Stimulated activated CD8-positive, alpha-beta memory T cell treated with anti-CD3 and anti-CD28 coated beads, Interleukin-2, amount 100 ng/mL, for 48 hours (primary cell): ENCODE data around the gene LARP4B.

Experiments
- DNase-seq, 2 donors: peaks; one replicate each; pipeline ENCODE4 v3.0.0-alpha.2; 2020; ENCODE audit warnings: low read depth in 2 of 2

Gene LARP4B

DNA sequence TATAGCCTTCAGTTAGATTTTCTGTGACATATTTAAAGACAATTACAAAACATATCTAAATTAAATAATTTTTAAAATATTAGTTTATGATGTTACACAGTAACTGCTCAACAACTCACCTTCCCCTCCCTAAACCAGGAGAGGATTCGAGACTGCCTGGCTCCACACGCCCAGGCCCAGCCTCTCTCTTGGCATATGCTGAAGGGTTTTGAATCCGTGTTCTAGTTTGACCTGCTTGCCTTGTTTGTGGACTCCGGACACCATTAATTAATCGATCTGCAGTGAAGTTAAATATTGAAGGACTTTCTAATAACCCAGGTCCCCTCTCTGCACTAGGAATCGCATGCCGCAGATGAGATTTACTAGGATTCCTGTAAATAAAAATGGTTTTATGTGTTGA, 106.6 kb downstream of the LARP4B start:
- no peak for DNase-seq

DNA sequence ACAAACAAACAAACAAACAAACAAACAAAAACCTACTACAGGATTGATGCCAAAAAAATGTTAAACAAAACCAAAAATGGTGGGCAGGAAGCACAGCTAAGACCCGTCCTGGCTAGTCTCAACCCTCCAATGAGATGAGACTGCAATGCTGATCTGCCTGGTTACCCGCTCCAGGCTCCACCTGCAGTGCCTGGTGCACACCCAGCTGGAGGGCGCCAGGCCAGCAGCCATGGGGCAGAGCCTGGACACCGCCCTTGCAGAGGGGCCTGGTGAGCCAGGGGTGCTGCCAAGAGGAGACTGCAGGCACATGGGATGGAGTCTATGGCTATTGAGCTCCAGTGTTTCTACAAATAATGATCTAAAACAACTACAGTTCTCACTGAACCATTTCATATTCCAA, 107.0 kb downstream of the LARP4B start:
- no peak for DNase-seq

DNA sequence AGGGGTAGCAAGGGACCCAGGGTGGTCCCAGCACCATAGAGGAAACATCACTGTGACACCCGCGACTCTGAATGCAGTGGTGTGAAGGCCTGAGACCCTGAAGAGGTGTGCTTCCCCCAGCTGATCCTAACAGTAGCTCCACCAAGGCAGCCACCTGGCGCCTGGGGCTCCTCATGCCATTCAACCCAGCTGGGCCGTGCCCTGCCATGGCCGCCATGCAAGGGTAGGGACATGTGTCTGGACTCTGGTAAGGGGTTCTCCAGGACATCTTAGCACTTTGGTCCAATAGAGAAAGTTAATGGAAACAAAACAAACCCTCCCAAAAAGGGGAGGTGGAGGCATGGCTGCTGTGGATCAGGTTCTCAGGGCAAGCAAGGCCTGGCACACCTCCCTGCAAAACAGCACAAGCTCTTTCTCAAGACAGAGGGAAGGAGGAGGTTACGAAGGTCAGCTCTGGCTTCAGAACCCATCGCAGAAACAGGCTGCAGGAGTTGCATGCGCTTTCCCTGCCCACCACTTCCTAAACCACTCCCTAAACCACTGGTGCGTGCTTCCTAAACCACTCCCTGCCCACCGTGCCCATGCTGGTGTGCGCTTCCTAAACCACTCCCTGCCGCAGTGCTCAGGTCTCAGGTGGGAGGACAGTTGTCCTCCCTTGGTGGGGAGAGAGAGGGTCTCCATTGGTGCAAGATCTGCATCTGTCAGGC, 108.7 kb downstream of the LARP4B start:
- DNase-seq: no peak

DNA sequence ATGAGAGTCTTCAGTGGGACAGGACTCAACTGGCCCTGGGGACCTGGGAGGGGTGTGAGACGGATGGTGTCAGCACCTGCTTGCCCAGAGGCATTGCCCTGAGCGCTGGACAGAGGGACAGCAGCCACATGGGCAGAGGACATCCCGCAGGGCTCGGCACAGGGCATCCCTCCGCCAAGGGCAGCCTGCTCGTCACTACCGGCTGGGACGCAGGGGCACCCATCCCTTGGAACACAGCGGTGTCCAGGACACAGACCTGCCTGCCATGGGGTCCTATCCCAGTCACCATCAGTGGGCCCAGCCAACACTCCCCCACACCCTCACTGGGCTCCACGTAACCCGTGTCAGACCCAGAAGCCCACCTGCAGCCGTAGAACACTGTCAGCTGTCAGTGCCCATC, 109.3 kb downstream of the LARP4B start:
- DNase-seq: no peak

DNA sequence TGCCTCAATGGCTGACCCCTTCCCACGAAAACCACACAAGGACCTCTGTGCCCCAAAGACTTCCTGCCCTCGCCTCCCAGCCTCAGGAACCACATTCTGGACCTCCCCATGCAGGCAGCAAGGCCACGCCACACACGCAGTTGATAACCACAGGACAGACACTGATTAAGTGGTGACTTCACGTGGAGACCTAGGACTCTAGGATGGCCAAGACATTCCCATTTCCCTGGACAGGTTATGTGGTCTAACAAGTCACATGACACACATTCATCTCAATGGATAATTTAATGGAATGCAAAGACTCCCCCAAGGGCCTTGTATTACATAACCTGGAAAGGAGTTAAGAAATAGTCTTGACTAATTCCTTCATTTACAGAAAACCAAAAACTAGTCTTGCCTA, 110.2 kb downstream of the LARP4B start:
- DNase-seq: no peak

DNA sequence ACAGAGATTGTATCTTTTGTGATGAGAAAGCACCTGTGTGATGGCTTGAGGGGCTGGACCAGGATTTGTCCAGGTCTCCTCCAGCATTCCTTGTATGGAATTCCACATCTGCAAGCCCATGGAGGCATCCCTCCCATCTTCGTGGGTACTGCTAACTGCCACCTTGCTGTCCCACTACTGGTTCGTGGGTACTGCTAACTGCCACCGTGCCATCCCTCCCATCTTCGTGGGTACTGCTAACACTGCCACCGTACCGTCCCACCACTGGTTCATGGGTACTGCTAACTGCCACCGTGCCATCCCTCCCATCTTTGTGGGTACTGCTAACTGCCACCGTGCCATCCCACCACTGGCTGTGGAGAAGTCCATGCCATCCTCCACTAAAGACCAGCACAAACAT, 111.7 kb downstream of the LARP4B start:
- no peak for DNase-seq

DNA sequence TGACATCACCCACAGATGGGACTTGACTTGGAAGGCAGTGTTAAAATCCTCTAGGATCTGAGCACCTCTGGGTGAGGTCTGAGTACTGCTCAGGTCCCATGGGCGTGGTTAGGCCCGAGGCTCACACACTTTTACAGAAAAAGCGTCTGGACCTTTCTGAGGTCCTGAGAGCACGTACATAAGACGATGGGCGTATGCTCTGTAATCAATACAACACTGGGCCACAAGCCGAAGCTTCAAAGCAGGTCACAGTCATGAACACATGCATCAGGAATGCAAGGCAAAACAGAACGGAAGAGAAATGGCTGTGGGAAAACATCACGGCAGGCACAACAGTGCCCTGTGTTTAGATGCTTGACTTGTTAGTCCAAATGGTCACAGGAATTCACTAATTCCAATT, 112.2 kb downstream of the LARP4B start:
- DNase-seq: no peak

DNA sequence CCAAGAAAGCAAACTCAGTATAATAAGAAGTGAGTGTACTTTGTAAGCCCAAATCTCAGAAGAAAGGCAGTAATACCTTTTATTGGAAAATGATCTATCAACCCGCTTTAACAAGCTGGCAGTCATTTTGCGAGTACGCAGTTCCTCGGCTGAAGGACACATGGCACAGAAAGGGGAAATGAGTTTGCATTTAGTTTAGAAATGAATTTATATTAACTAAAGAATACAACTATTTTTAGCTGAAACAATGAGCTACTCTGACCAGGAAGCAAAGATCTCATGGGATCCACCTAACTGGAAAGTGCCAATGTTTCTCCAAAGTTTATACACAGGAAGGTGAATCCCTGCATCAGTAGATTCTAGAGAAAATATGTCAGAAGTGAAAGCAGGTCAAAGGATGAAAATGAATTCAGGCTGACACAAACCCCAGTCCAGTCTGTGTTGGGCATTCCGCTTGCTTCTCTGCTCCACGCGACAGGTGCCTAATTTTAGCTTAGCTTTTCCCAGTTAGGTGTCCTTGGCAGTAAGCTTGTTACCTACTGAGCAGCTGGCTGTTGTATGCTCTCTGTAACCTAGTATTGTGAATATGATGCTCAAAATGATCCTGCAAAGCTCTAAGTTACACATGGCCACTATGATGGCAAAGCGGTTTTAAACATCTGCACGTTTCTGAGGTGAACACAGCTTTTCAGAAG, 112.8 kb downstream of the LARP4B start:
- DNase-seq: no peak

DNA sequence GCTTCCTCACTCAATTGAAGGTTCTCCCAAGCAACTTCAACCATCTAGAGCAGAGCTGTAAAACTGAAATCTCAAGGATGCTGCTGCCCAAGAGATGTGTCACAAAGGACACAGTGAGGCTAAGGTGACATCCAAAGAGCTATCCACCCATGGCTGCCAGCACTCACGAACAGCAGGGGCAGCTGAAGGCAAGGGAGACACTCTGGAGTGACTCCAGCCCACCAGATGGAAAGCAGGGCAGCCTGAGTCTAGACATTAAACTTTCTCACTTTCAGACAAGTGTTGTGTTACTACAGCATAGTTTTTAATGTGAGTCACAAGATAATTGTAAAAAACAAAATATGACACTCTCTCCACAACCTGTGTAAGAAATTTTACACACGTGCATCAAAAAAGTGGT, 113.5 kb downstream of the LARP4B start:
- DNase-seq: no peak

DNA sequence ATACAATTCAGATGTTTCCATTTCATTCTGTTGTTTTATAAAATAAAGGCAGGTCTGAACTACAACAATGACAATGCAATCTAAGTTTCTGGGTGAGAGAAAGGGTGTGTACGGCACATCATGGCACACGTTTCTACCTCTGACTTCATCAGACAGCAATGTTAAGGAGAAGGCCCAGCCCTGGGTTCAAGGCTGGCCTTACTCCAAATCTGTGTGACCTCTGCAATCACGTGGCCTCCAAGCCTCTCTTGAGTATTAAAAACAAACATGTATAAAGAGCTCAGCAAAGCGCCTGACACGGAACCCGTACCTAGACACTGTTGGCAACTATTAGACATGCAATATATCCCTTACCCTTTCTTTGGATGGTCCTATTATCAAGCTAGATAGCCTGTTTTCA, 114.1 kb downstream of the LARP4B start:
- DNase-seq: no peak

DNA sequence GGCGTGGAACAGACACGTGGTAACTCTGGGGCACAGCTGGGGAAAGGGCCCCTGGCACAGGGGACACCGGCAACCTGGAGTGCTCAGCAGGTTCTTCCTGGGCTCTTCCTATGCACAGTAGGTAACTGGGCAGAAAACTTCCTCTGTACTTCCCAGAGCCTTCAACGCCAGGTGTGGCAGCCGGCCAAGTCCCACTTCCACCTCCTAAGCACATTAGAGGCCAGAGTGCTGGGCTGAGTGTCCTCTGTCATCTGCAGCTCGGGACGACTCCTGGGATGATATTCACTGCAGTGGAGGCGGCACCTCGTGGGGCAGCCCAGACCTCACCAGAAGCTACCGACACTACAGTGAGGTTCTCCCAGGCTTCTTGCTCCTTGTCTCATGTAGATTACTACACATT, 114.5 kb downstream of the LARP4B start:
- DNase-seq: no peak

DNA sequence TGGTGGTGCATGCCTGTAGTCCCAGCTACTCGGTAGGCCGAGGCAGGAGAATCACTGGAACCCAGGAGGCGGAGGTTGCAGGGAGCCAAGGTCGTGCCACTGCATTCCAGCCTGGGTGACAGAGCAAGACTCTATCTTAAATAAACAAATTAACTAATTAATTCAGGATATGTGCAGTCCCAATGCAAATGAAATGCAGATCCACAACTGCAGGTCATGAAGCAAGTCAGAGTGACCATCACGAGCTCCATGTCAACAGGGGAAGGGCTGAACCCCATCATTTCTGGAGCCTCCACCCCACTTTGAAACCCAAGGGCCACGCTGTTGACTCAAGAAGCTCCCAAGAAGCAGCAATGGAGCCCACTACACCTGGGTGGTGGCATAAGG, 115.4 kb downstream of the LARP4B start:
- no peak for DNase-seq

DNA sequence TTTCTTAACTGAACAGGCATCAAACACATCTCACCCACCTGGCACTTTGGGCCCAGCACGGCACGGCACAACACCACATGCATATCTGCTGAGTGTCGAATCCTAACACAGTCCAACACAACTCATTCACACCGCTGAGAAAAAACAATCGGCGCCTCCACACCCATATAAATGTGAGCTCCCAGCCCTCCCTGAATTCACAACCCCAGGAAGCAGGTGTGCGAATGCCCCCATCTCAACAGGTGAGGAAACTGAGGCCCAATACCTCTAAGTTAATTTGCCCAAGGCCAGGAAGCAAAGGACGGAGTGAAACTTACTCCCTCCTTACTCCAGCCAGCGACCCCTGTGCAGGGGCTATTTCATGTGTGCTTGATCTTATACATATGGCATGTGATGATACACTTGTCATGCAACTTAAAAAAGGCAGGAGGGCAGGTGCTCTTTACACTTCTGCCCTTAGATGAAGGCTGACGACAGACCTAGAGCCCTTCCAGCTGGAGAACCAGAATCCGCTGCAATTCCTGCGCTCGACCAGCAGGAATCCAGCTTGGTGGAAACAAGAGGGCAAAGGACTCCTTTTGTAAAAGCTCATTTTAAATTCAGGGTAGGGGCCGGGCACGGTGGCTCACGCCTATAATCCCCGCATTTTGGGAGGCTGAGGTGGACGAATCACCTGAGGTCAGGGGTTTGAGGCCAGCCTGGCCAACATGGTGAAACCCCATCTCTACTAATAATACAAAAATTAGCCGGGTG, 116.0 kb downstream of the LARP4B start:
- no peak for DNase-seq

DNA sequence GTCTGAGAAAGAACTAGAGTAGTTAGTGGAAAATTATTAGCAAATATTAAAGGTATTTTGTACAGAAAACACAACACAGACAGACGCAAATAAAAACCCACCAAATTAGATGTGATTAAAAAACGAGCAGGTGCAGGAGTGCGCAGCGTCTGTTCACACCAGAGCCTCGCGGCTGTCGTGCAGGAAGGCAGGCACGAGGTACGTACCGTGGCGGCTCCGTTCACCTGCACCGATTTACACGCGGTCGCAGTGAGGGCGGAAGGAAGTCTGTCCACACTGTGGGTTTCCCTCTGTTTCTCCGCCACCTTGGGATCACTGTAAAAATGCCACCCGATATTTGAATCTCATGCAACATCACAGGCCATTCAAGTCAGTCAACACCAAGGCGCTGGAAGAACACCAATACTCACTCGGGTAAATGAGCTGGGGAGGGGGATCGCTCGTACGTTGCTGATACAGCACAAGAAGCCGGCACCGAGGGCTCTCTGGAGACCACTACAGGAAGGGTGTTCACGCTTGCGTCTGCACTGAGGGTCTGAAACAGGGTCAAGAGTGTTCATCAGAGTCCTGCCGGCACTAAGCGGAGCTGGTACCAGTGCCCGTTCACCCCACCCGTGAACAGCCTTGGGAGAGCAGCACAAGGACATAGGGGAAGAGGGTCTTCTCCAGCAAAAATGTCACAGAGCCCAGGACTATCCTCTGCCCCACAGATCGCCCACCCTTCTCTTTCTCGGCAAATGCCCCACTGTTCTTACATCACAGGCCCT, 116.8 kb downstream of the LARP4B start:
- DNase-seq: no peak

DNA sequence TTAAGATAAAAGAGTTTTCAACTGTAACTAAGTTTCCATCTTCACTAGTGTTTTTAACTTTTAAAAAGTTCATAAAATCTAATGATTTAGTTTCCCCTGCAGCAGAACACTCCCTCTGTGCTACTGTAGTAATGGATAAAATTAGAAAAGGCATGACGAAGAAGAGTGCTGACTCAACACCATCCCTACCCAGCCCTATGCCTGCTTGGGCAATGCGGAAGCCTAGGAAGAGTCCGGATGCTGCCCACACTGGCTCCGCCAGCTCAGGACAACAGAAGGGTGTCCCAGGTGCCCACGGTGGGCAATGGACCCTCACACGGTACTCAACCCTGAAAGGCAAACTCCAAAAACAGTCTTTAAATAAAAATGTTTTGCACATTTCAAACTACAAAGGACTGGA, 118.2 kb downstream of the LARP4B start:
- DNase-seq: no peak

DNA sequence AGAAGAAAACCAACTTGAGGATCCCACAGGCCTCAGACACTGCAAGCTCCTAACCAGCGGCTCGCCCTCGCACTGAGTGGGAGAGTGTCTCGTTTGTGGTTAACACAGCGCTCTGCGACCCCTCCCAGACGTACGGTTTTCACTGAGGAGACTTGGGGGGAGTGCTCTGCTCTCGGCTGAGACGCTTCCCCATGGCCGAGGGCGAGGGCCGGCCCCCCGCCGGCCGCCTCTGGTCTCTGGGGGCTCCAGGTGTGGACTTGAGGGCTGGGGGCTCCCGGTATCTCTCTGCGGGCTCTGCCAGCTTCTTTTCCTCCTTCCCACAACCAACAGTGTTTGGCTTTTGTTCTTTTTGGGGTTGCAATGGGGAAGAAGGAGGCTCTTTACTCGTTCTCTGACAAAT, 118.7 kb downstream of the LARP4B start:
- DNase-seq: no peak

DNA sequence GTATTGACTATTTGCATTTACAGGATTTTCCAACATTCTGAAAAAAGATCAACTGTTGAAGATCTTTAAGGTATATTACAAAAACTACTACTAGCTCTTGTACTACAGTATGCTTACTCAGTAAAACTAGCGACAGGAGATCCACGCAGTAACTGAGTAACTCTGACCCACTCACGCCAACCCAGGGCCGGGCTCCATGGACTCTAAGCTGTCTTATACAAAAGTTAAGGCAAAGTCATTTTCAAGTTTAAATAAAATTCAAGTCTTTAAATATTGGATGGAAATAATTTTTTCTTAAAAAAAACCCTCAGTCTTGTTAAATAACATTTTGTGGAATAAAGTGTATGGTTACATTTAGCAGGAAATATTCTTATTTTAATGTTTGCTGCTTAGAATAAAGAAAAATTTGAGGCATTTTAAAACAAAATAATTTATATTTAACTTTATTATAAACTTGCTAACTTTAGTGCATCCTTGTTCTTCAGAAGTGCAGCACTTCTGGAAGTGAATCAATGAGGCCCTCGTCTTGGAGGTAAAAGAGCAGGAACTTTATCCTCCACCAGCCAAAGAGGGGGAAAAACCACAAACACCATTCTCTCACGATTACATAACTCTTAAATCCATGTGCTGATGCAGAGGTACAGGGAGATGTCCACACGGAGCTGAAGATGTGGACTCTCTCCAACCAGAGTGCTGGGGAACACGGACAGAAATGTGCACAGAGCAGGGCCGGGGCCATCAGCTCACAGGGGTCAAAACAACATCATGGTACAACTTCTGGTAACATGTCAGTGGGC, 119.9 kb downstream of the LARP4B start:
- no peak for DNase-seq

DNA sequence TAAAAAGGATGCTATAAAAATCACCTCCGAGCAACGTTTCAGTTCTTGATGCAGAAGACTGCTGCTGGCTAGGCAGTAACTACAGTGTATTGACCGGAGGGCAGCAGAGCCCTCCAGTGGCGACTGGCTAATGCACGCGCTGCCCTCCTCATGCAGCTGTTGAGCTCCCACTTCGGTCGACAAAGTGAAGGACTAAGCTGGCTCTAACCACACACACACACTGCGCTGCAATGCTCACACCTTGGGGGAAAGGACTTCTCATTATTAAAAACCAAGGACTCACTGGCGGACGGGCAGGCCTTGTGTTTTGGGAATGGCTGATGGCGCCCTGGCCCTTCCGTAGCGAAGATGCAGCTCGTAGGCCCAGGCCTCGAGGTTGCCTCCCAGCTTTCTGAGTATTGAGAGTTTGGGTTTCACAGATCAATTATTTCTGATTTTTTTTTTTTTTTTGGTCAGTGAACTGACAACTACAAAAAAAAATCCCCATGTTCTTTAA, 121.1 kb downstream of the LARP4B start:
- no peak for DNase-seq

DNA sequence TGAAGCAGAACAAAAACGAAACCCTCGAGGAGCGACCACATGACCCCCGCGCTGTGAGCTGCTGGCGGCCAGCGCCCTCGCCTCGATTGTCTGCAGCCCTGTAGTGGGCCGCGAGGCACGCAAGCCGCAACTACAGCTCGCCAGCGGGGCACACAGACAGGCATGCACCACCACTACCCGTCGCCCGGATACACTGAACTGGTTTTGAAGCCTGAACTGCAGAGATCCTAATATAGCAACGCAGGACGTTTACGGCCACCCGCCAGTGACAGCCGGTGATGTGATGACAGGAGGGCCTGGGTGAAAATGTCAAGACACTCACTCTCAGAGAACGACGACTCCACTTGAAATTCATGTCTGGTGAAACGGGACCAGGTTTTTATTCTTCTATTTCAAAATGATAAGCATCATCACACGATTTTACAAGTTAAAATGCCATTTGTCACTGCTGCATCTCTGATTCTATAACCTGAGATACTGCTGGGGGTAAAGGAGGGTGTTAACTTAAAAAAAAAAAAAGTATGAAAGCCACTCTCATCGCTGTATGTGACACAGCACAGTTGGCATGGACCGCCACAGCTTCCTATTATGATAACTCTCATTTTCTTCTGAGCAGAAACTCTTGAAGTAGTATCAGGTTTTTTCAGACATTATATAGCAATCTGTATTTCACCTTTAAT, 121.7 kb downstream of the LARP4B start:
- DNase-seq: no peak

DNA sequence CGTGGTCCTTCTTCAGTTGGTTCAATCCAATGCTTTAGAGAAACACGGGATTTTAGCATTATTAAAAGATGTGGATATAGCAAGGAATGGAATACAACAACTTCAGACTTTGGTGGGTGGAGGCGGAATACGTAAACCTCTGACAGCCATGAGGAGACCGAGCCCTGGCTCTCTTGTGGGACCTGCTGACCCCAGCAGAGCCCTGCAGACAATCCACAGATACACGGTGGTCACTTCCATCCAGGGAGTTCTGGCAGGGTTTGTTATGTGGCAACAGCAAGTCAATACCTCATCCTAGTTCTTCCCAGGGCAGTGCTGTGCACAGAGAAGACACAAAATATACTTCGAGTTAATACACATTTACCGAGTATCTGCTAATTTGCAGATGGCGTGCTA, 123.5 kb downstream of the LARP4B start:
- no peak for DNase-seq
